IPS-18c (cell line): ENCODE results near the gene TPX2.

Experiments used
- H3K4me3 ChIP-seq: 2 replicates; pipeline ENCODE4 v1.7.0; 2013; ENCODE audit warnings: low read depth, mild to moderate bottlenecking, low read length, moderate library complexity; ENCODE audit not compliant: insufficient read depth
- H3K9me3 ChIP-seq: one replicate; pipeline ENCODE4 v1.6.1; 2013; ENCODE audit warnings: mild to moderate bottlenecking, low read length, moderate library complexity; ENCODE audit not compliant: control insufficient read depth, insufficient read depth

The TPX2 gene

DNA sequence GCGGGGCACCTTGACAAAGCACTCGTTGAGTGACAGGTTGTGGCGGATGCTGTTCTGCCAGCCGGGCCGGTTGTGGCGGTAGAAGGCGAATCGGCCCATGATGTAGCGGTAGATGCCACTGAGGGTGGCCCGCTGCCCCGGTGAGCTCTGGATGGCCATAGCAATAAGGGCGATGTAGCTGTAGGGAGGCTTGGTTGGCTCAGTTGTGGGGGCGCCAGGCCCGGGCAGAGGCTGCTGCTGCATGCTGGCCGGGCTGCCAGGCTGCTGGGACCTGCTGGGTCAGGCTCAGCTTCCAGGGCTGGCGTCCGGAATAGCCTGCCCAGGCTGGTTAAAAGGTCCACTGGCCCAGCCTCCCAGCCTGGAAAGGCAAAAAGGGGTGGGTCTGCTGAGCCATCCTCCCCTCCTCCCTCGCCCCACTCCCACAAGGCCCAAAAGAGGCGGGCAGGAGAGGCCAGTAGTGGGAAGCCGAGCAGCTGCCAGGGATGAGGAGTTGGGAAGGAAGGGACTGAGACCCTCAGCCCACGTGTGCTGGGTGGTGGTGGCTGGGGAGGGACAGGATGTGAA is 106.3 kb downstream of the TPX2 start, which contains the start of gene FOXS1:
Gene FOXS1, minus strand, starts transcription at position 305 of the 564 bp plus-strand sequence. Its CDS starts 62 bp downstream, at position 243.
- H3K4me3 ChIP-seq: no peak within 1 kb of the TSS
- no peaks in the 10 kb centered on the region for H3K9me3 ChIP-seq

DNA sequence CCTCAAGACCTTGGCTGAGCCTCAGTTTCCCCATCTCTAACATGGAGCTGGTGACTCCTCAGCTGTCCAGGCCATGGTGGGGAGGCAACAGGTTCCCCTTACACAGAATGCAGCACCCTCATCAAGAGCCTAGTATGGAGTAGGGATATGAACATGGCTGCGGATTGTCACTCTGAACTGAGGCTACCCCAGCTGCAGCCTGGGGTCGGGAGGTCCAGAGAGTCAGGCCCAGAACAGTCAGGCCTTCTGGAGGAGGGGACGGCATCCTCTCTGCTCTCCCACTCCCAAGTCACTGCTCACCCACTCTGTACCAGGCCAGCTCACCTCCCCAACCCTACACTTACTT is 107.7 kb downstream of the TPX2 start:
- H3K4me3 ChIP-seq: no peak overlapping the region
- no peaks in the 10 kb centered on the region for H3K9me3 ChIP-seq

DNA sequence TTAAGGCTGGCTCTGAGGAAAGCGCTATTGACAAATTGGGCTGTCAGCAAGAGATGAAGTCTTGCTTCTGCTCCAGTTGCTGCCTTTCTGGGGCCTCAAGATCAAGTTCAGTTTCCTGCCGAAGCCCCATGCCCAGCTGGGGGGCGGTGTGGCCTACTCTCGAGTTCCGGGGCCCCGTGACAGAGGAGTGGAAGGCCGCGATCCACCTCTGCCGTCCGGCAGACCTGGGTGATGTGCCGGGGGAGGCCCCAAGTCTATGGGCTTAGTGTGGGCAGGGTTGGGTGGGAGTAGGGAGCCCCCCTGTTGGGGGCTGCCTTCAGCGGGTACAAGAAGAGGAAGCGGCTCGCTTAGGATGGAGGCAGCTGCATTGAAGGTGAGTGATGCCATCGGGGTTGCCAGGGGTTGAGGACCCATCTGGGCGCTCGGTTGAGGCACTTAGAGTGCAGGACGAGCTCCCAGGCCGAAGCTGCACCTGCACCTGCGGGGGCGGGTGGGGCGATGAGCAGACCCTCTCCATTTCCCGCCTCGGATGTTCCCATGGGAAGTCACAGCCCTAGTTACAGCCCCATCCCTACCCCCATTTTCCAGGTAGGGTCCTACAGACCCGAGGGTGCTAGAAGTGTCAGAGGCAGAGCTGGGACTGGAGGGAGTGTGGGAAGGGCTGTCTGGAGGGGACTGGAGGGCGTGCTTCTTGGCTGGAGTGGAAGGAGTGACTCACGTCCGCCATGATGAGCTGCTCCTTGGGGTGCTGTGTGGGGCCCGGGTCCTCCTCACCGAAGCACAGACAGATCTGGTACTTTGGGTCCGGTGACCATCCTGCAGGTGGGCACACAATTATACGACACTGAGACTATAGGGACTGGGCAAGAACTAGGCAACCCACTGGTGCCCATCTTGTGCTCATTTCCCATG is 109.3 kb downstream of the TPX2 start:
- H3K9me3 ChIP-seq: no peaks in the 10 kb centered on the region
- H3K4me3 ChIP-seq: no peak overlapping the region

DNA sequence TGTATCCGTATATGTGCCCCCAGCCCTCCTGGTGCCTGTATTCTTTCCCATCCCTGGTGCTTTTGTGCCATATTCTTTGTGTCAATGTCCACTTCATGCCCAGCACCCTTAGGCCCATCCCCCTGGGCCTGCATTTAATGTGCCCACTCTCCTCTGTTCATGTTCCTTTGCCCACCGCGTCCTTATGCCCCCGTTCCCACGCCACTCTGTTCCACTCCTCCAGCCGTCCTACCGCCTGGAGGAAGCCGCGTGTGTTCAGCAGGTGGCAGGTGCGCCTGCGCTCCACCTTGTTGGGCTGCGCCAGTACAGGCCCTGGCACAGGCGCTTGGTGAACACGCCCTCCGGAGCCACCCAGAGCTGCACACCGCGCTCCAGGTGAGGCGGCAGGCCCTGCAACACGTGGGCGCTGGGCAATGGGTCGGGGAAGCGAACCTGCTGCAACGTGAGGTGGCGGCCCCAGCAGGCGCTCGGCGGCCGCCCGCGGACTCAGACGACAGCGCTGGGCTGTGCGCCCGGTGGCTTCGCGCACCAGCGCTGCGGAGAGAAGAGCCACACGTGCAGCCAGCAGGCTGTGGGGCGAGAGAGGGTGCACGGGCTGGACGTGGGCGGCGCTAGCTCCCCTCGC is 110.3 kb downstream of the TPX2 start:
- Histone ChIP-seq H3K4me3 (no peak overlapping the region), H3K9me3 (no peaks in the 10 kb centered on the region)
